GM21723 (cell line): Measurements from ENCODE around the gene DSCAM.

ENCODE experiments used
- ATAC-seq: cut with Tn5 transposase; IDR thresholded peaks from one replicate; pipeline ENCODE4 v1.9.1; 2021; ENCODE audit warnings: mild to moderate bottlenecking, moderate library complexity; ENCODE audit not compliant: unreplicated experiment

The DSCAM gene

DNA sequence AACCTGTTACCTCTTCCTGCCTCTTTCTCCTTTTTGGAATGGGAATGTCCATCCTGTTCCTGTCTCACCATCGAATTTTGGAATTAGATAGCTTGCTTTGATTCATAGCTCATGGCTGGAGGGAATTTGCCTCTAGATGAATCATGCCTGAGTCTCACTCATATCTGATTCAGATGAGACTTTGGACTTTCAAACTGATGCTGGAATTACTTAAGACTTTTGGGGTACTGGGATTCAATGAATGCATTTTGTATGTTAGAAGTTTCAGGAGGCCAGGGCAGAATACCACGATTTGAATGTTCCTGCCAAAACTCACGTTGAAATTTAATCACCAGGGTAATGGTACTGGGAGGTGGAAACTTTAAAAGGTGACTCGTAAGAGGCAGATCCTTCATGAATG, 132.4 kb downstream of the DSCAM start:
- ATAC-seq = no peak

- ATAC-seq = no peak
Observed at GRCh38 chr21:40707656-40708244, 139.2 kb downstream of the DSCAM start.

DNA sequence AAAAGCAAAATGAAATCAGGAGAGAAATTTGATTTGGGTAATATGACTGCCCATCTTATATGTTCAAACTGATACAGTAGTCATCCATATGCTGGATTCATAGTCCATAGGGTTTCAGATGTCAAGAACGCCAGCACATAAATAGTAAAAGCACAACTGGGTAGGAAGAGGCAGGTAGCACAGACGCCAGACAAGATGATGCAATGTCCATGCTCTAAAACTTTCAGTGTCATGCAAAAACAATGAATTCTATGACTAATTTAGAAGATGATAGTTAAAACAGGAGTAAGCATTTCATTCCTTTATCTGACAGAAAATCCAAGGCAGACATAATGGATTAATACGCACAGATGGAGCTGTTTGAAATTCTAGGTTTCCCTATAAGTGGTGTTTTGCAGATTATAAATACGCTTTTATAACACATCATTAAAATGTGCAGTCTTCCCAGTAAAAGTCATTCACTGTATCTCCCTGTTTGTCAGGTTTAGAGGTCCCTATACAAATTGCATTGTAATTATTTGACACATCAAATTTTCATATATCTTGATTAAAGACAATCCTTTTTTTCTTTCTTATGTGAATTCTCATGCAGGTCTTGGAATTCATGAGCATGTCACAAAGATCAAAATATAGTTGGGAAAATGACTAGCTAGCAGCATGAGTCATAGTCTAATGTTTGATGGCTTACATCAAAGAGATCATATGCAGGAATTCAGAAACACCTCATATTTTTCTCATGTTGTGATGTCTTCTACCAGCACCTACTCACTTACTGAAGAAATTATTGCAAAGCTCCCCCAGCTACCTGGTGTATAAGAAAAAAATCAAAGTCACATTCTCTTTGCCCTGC, 139.9 kb downstream of the DSCAM start:
- ATAC-seq = no peak

DNA sequence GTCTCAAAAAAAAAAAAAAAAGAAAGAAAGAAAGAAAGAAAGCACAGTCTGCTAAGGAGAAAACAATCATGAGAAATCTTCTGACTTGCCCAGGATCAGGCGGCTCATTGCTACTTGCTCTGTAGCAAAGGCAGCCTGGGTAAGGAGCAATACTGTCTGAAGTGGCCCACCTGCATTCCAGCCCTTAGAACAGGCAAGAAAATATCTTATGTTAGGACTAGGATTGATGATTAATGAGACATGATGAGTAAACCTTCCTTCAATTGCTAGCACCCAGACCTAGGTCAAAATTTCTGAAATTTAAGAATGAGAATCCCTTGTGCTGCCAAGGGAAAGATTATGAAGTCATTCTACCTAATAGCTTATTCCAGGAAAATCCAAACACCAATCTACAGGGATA, 140.8 kb downstream of the DSCAM start:
- no peak for ATAC-seq

GRCh38 chr21:40704141-40704540, 142.8 kb downstream of the DSCAM start:
- no peak for ATAC-seq

GRCh38 chr21:40699366-40699765, 147.6 kb downstream of the DSCAM start:
- no peak for ATAC-seq

DNA sequence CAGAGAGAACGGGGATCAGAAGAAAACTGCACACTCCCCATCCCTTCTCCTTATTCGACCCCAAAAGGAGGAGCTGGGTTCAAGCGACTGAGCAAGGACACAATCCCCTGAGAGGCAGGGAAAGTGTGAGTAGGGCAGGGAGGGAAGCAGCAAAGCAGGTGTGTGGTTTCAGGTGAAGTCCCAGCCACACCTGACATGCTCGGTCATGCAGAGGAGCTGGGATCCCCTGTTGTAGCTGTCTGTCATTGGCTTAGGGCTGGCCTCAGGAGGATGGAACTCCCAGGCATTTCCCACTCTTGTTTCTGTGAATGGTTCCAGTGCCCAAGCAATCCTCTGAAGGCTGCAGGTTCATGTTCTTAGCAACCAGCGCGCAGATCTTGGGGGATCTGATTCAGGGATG, 150.7 kb downstream of the DSCAM start:
- ATAC-seq = no peak

DNA sequence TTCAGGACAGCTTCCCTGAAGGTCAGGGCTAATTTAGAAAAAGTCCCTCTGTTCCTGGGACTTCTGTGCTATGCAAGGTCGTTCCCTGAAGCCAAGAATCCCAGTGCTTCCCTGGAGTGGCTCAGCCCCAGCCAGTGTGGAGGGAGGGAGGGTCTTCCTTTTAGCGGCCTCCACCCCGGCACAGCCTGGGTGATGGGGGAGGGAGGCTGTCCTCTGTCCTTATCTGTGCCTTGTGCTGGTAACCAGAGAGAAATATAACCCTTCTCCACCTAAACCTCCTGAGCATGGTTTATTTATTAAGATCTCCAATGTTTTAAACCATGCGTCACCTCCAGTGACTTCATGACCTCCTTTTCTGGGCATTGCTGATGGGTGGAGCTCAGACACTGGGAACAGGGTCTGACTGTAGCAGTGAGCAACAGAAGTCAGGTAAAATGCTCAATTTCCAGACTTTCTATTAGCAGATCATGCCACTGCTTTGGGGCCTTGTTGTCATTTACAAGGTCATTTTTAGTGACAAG, 157.1 kb downstream of the DSCAM start:
- no peak for ATAC-seq

DNA sequence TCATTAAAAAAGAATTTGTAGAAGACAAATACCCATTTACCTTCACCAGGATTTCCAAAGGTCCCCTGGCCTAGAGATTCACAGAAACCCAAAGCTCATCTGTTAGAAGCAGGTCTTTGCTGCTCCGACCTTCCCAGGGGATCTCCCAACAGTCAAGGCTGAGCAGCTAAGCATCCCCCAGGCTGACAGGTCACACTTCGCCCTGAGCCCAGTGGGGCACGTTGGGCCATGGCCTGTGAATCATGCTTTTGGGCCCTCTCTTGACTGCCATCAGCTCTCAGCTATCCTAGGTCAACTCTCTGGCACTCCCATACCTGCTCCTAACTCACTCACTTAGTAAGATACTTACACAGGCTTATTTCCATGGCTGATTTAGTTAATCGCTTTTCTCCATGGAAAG, 157.7 kb downstream of the DSCAM start:
- no peak for ATAC-seq

- no peak for ATAC-seq
Observed at GRCh38 chr21:40688106-40688864, 158.7 kb downstream of the DSCAM start.

- ATAC-seq = no peak
Observed at GRCh38 chr21:40687625-40688024, 159.3 kb downstream of the DSCAM start.

GRCh38 chr21:40686526-40686925, 160.4 kb downstream of the DSCAM start:
- no peak for ATAC-seq

GRCh38 chr21:40685141-40685540, 161.8 kb downstream of the DSCAM start:
- no peak for ATAC-seq

DNA sequence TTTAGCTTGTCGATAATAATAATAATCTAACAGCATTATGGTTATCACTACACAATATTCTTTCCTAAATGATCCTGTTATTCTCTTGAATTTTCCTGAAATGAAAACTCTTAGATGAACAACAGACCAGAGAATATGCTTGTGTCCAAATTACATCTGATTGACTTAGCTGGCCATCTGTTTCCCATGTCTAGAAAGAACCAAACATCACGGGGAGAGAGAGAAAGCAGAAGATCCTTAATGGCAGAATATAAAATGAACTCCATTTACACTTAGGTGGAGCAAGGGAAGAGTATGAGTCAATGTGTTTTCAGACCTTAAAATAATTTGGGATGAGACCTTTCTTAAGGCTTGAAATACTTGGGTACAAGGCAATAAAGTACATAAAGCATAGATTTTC, 162.2 kb downstream of the DSCAM start:
- no peak for ATAC-seq

DNA sequence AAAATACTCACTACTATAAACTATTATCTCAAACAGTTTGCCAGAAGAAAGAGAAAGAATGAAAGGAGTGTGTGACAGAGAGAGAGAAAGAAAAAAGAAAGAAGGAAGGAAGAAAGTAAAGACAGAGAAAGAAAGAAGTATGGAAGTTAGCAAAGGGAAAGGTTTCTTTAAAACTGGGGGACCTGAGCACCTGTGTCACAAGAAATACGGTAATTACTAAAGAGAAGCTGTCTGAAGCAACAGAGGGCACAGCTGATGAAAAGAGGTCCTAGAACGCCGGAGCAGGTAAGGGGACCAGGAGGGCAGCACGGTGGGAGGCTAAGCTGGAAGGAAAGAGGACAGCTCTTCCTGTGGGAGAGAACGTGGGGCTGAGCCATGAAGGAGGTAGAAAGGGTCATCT, 163.6 kb downstream of the DSCAM start:
- no peak for ATAC-seq

DNA sequence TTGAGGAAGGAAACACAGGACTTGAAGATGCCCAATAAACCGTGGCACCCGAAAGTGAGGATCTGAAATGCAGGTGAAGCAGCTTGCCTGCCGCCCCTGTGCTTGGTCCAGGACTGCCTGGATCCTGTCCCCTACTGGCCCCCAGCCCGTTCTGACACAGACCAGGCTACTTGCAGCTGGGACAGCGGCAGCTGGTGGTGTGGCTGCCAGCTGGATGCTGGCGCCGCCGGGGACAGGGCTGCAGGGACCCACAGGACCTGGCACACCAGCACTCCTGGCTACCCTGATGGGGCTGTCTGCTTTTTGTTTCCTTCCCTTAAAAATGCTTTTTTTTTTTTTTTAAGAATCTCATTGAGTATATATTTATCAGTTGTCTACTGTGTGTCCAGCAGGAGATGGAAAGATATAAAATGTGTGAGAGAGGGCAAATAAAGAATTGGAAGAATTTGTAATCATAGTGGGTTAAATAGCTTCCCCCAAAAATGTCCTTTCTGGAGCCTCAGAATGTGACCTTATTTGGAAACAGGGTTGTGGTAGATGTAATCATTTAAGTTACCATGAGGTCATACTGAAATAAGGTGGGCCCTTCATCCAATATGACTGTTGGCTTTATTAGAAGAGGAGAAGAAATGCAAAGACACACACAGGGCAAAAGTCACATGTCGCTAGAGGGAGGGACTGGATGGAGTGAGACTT, 165.6 kb downstream of the DSCAM start:
- no peak for ATAC-seq

GRCh38 chr21:40680311-40680710, 166.6 kb downstream of the DSCAM start:
- no peak for ATAC-seq

DNA sequence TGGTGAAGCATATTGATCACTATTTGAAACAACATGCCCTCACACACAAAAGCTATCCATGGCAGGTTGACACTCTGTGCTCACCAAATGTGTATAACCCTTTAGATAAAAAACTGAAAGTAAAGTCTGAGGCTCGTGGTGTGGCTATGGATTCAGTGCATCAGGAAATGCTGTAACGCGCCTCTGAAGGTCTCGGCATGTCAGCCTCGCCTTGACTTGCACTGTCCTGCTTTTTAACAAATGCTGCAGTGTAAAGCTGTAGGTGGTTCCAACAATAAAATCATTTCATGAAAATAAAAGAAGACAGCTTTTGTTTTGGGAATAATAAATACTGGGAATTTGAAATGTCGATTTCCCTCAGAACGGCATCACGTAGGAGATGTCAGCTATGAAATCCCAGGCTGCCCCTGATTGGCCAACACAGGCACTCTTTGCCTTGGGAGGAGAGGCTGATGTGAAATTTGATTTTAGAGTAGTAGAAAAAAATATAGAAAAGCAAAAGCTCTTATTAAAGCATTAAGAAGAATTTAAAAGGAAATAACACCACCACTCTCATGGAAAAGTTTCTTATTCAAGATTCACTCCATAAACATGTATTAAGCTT, 168.2 kb downstream of the DSCAM start:
- ATAC-seq = no peak

GRCh38 chr21:40675017-40675416, 171.9 kb downstream of the DSCAM start:
- no peak for ATAC-seq

DNA sequence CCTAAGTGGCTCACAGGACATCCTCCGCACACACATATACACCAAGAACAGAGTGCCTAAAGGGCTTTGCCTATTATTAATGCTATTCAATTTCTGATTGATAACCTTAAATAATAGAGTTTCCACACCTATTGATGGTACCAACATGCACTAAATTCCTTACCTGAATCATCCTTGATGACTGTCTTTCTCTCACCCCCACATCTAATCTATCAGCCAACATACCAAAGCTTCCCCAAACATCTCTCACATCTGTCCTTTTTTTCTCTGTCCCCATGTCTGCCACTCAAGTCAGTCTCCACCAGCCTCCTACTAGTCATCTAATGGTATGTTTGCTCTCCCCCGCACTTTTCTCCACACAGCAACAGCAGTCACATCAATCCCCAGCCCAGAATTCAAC, 174.4 kb downstream of the DSCAM start:
- ATAC-seq = no peak

DNA sequence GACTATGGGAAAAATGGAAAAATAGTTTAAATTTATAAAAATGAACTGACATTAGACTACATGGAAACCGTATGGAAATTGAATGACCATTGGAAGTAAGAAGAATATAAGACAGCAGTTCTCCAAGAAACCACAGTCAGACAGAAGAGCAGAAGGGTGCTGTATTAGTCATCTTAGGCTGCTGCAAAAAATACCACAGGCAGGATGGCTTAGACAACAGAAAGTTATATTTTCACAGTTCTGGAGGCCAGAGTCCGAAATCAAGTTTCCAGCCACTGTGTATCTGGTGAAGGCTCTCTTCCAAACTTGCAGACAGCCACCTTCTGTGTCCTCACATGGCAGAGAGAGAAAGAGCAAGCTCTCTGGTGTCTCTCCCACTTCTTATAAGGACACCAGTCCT, 175.2 kb downstream of the DSCAM start:
- ATAC-seq = no peak
